ENCODE measurements around the gene KANK2.

GRCh38 chr19:11201791-11202190 lies 4.4 kb upstream of the KANK2 start:
- TF ChIP-seq CTCF (IDR thresholded peaks at IDR 0.05; ENCODE audit: low read length) (no peak), EZH2 (IDR thresholded peaks at IDR 0.05; ENCODE audit: borderline replicate concordance, low read length) (no peak)

Data from OCI-LY1 (cell line).